HG02588 (cell line): ENCODE measurements around the gene PXYLP1.

Source experiments
- ATAC-seq: cut with Tn5 transposase; IDR thresholded peaks from one replicate; pipeline ENCODE4 v1.9.1; 2021; ENCODE audit warnings: mild to moderate bottlenecking, moderate library complexity; ENCODE audit not compliant: unreplicated experiment

Gene PXYLP1

DNA sequence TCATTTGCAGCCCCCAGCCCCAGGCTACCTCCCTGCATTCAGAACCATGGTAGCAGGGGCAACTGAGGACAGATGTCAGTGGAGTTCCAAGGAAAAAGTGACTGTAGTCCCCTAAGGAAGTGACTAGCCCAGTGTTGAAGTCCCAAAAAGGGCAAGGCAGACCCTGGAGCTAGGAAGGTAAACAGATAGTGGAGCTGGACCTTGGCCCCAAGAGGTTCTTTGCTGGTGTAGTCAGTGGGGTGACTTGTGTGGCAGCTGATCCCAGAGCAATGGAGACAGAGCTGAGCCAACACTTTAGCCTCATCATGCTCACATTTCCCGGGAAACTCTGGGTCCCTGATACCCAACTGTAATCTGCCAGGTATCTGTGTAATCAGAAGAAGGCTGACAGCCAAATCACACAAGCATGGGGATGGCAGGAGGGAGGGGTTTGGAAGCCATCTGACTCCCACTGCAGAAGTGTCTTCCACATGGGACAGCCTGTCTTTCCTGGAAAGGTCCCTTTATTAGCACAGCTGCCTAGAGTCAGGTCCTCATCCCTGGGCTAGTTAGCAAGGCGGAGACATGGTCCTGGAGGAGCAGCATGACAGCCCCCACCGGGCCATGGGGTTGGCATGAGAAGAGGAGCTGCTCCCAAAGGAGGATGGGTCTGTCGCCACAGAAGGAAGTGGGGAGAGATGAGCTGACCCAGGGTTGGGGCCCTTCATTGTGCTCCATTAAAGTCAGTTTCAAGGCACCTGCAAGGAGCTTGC, 39.8 kb downstream of the PXYLP1 start:
- no peak for ATAC-seq

DNA sequence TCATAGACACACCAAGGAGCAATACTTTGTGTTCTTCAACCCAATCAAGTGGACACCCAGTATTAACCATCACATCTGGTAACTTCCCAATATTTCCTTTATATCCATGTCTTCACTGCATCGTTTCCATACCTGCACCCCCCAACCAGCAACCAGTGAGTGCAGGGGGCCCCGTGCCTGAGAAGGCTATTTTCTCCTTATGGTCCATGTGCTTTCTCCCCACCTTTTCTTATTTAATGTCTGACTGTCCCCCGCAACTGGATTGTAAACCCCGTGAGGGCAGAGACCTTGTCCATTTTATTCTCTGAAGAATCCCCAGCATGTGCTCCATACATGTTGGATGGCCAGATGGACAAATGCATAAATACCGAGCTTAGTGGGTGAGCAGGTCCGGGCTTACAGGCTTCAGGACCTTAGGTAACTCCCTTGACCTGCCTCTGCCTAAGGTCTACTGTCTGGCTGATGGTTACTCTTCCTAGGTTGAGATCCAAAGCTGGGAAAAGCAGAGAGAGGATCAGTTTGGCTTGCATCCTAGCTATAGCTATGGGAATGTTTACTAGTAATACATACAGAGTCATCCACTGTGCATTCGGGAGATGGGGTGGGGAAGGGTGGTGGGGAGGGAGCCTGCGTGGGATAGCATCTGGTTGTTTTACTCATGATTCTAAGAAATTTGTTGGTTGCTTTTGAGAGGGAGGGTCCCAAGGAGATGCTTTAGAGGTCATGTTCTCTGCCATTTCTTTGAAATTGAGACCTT, 41.5 kb downstream of the PXYLP1 start:
- no peak for ATAC-seq

DNA sequence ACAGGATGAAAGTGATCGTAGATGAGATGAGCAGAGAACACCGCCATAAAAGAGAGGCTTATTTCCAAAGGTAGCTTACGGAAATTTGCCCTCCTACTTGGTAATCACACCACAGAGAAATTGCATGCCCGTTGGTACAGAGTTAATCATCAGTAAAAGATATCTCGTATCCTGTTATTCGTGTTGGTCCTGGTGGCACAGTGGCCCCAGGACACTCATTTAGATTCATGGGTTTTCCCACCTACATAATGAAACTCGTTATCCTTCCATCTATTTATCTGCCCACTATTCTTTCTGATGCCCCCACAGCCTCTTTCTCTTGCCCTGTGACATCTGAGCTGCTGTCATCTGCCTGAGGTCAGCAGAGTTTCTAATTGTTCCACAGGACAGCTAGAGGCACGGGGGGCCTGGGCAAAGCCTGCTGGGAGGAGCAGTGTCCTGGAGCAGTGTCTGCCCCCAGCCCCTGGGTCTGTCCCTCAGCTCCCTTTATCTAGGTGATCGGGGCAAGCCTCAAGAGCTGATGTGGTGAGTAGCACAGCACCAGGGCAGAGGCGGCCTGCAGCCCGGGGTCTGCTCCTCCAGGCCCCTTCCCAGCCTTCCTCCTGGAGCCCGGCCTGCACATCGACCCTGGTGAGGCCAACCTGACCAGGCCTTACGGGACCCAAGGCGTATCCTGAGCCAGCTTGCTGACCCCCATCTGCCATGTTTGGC, 42.2 kb downstream of the PXYLP1 start:
- ATAC-seq = no peak

DNA sequence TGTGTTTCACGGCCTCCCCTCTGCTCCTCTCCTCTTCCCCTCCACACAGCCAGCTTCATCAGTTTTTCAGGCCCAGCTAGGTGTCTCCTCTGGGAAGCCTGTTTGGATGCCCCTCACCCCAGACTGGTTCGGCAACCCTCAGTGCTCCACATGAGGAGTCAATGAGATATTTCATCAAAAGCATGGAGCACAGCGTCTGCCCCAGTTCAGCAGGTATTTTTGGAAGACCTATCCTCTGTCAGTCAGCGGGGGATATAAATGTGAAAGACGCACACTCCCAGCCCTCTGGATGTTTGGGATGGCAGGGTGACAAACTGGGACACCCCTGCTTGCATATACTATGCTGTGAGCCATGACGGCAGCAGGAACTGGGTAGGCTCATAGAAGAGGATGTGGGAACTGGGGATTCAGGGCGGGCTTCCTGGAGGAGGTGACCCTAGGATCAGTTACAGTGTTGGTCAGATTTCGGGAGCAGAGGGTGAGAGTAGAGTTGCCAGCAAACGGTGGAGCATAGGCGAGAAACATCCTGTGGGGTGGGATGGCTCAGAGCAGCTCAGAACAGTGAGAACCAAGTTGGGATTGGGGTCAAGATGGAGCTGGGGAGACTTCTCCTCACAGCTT, 42.9 kb downstream of the PXYLP1 start:
- no peak for ATAC-seq

DNA sequence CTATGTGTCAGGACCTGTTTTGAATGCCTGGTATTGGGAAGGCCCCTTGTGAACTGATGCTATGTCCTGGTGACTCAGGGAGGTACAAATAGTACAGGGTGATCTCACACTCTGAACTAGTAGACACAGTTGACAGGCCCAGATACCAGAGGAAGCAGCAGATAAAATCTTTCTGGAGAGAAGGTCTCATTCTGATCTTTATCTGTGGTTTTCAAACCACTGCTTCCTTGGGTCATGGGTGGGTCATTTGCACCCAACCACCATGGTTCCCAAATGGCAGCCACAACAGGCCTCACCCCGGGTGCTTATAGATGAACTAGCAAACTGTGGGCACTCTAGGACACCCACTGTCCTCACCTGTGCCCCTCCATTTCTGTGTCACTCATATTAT, 43.4 kb downstream of the PXYLP1 start:
- peak; percentile 57 for ATAC-seq

DNA sequence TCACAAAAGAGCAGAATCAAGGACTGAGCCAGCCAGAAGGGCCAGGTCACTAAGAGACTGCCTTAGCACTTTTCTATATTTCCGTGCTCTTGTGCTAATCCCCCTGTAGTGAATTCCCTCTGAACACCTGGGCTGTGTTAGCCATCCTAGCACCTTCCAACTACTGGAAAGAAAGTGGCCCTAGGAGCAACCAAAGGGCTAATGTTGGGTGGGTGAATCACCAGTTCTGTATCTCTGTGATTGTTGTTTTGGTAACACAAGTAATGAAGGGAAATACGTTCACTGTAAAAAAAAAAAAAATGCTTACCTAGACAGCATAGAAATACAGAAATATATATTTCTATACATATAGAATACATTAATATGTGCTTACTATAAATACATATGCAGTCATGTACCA, 43.9 kb downstream of the PXYLP1 start:
- ATAC-seq = no peak

DNA sequence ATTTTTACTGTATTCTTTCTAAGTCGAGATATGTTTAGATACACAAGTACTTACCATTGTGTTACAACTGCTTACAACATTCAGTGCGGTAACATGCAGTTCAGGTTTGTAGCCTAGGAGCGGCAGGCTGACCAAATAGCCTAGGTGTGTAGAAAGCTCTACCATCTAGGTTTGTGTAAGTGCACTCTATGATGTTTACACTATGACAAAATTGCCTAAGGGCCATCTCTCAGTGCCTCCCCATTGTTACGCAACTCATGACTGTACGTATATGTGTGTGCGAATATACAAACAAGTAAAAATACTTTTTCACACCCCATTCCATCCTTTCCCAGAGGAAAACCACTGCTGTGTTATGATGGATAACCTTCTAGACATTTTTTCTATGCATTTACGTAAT, 44.3 kb downstream of the PXYLP1 start:
- no peak for ATAC-seq

DNA sequence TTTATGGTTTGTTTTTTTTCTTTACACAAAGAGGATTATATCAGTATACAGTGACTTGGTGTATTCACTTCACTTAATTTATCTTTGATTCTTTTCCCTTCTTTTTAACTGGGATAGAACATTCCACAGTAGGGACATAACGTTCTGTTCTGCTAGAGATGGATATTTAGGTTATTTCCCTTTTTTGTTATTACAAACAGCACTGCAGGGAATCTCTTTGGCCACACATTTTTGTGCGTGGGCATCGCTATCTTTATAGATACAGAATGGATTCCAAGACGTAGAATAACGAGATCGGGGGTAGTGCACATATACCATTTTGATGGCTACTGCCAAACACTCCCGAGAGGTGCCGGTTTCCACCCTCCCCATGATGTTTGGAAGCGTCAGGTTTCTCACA, 44.8 kb downstream of the PXYLP1 start:
- no peak for ATAC-seq

DNA sequence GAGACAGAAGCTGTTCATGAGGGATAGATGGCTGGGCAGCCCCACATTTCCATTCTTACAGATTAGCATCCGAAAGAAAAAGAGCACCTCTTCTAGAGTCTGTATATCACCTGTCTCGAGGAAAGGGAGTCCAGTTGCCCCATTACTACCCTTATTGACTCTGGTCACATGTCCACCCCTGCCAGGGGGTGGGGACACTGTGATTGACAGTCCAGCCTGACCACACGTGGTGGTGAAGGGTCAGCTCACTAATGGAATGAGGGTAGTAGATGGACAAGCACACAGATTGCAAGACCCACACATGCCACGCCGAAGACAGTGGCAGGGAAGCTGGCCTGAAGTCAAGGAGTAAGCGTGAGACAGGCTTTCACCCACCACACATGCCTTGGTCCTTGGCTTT, 45.8 kb downstream of the PXYLP1 start:
- no peak for ATAC-seq

DNA sequence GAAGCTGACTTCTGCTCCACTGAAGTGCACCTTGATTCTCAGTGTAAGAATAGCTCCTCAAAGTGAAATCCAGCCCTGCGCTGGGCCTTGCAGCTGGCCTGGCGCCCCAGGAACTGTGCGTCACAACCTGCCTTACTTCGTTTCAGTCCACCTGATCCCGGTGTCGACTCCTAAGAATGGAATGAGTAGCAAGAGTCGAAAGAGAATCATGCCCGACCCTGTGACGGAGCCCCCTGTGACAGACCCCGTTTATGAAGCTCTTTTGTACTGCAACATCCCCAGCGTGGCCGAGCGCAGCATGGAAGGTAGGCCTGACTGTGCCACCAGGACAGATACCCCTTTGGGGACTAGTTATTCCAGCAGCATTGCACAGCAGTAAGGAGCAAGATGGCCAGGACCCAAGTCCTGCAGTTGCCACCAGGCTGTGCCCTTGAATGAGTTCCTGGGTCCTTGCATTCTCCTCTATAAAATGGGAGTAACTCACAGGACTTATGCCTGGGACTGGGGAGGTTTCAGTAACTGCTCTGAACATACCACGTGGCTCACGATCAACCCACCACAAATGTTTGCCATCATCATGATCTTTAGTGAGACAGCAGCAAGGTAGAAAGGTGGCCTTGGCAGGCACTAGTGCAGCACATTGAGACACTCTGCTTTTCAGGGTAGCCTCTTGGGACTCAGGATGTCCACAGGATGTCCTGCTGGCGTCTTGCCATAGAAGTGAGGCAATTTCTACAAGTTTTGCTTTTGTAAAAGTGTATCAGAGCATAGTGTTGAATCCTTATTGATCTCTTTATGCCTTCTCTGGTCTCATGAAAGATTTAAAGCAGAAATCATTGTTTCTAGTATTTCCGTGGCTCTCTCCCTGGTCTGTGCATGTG, 46.8 kb downstream of the PXYLP1 start:
- ATAC-seq = no peak

DNA sequence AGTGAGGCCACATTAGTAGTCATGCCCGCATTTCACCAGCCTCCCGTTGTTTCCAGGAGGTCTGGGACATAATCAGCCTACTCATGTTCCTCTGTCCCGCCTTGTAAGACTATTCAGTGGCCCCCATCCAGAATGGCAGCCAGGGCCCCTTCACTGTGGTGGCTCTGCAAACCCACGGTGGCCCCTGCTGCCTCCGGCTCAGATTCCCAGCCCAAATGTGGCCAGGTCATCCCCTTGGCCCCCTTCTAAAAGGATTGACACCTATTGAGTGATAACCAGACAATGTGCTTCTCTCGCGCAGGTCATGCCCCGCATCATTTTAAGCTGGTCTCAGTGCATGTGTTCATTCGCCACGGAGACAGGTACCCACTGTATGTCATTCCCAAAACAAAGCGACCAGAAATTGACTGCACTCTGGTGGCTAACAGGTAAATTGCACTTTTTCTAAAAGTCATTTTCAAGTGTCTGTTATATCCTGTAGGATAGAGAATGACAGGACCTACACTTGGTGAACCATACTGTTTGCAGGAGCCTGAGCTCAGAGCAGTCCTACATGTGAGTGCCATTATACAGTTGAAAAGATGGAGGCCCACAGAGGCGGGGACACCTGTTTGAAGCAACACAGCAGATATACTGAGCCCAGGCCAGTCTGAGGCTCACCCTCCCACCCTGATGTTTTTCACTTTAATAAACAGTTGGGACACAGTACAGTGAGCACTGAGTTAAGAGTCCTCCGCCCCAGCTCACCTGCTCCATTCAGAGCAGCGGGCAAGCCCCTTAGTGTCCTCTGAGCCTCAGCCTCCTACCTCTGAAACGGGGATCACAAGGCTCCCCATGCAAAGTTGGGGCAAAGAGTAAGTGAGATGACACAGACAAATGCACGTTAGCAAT, 47.7 kb downstream of the PXYLP1 start:
- no peak for ATAC-seq

DNA sequence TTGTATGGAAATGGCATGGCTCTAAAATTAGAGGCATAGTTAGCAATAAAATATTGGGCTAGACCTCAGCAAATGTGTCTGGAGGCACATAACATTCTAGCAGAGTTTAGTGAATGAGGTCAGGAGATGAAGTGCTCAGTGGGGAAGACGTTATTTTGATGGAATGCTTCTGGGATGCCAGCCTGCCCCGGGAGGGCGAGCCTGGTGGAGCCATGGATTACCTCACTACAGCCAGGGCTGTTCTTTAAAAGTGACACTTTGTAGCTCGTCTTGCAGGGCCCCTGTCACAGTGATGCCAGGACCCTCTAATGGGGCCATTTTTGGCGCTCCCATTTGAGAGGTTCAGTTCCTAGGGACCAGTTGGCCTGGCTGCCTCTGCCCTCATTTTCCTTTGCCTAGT, 48.5 kb downstream of the PXYLP1 start:
- no peak for ATAC-seq

DNA sequence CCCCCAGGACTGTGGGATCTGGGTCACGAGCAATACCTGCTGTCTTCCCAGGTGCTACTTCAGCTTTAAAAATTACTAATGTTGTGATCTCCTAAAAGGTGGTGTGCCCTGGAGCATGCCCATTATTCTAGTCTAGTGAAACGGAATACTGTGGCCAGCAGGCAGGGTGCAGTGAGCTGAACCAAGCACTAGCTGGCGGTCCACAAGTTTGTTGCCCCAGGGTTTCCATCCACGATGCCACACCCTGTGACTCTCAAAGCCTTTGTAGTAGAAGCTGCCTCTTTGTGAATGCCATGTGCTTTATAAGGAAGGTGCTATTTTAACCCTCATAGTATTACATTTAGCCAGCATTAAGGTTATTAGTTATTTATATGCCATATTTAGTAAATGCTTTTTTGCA, 49.1 kb downstream of the PXYLP1 start:
- no peak for ATAC-seq

DNA sequence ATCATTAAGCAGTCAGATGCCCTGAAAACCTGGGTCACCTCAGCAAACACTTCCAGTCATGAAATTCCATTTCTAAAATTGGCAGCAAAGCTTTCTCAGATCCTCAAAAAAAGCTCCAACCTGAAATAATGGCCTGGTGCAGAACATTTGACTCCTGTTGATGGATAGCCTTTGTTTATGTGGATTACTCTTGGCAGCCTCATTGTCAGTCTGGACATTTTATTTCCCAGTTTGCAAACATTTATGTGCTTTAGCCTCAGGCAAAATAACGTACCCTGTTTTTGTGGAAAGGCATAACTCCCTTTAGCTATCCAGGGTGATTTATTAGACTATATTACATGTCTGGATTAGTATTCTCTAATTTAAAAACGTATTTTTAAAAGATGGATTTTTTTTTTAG, 53.9 kb downstream of the PXYLP1 start:
- no peak for ATAC-seq

DNA sequence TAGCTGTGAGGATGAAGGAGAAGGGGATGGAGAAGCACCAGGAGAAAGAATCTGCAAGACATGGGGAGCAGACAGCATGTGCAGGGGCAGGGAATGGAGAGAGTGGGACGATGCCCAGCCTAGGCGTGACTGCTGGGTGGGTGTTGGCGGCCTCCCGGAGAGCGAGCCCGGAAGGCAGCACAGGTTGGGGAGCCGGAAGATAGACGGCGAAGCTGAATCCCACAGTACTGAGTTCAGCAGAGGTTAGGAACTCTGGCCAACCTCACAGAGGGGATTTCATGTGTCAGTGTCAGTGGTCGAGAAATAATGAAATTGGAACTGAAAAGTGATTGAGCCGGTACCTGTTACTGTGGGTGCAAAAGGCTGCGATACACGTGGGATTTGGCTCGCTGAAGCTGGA, 55.2 kb downstream of the PXYLP1 start:
- ATAC-seq = no peak

DNA sequence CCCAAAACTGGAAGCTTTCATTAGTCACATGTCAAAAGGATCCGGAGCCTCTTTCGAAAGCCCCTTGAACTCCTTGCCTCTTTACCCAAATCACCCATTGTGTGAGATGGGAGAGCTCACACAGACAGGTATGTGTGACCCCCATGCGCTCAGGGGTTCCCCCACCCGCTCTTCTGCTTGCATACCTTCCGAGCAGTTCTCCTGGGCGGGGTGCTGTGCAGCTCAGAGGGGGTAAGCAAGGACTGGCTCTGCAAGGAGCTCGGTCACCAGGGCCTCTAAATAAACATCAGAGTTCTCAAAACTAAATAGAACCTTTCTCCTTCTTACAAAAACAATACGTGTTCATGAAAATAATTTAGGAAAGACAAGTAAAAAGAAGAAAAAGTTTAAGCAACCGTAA, 55.7 kb downstream of the PXYLP1 start:
- ATAC-seq = no peak

DNA sequence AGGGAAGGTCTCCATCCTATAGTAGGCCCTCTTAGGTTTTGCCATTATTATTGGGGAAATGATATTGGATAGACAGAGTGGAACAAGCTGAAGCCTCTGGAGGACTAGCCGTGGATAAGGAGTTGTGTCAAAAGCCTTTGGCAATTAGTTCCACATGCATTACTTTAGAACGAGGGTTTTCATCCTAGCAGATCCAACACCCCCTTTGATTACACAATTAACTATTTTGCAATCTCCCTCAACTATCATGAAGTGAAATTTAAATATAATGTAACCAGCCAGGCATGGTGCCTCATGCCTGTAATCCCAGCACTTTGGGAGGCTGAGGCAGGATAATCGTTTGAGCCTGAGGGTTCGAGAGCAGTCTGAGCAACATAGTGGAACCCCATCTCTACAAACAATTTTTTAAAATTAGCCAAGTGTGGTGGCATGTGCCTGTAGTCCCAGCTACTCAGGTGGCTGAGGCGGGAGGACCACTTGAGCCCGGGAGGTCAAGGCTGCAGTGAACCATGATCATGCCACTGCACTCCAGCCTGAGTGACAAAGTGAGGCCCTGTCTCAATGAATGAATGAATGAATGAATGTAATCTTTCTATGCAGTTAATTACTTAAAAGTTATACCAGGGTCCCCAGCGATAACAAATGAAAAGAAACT, 56.8 kb downstream of the PXYLP1 start:
- ATAC-seq = no peak

DNA sequence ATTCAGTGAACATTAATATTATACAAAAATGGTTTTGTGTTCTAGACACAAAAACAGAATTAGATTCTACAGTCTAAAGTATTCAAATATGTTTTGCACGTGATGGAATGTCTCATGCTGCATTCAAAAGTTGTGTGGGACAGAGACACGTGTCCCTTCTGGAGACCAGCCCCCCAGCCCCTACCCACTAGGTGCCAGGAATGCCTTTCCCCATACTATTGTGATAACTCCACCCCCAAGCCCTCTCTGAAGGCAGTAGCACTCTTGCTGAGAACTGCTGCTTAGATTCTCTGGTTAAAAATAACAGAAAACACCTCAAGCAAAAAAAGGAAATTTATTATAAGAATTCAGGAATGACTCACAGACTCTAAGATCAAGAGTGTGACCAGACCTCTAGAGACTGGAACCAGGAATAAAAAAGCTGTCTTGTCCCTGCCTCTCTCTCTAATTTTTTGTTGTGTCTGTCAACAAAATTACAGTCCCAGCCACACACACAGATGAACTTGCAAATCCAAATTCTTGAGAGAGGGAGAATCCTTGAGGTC, 57.7 kb downstream of the PXYLP1 start:
- ATAC-seq = no peak
